Measurements from ENCODE around the gene GKAP1. TPM values are rescaled to one million over a fixed set of nuclear protein-coding genes. Genes with fewer than 3 reads are reported as not detected.

Gene GKAP1
- total RNA-seq, 1 experiment from 2014 or later: 6.2 TPM

DNA sequence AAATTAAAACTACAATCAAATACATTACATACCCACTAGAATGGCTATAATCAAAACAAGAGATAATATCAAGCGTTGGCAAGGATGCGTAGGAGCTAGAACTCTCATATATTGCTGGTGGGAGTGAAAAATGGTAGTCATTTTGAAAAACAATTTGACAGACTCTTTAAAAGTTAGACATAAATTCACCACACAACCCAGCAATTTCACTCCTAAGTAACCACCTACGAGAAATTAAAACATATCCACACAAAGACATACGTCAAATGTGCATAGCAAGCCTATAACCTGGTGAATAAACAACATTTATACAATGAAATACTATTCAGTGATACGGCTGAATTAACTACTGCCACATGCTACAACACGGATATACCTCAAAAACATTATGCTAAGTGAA, 44.7 kb downstream of the GKAP1 start:
- Mint-ChIP-seq H3K36me3 (ENCODE audit: insufficient read depth in 1 of 3, low read depth in 3 of 3) (no peaks in the 10 kb centered on the region), H3K4me3 (no peak overlapping the region), H3K4me1 (no peaks in the 10 kb centered on the region), H3K27ac (no peak overlapping the region), H3K27me3 (ENCODE audit: low read depth) (no peaks in the 10 kb centered on the region), H3K9me3 (no peaks in the 10 kb centered on the region)
- Histone ChIP-seq H4K20me1 (ENCODE audit: control insufficient read depth, insufficient read depth, insufficient read length) (no peaks in the 10 kb centered on the region), H3K27me3 (ENCODE audit: insufficient read depth, low read length) (no peaks in the 10 kb centered on the region), H3K4me2 (ENCODE audit: insufficient read depth, insufficient read length, low read length) (no peak overlapping the region), H2BK15ac (ENCODE audit: low read depth, low read length) (no peak overlapping the region), H3K9me3 (ENCODE audit: control insufficient read depth, low read depth, low read length) (no peaks in the 10 kb centered on the region), H3K23ac (ENCODE audit: insufficient read length, low read depth, low read length) (no peak overlapping the region), H3K79me1 (ENCODE audit: insufficient read depth, low read depth, low read length, poor library complexity, severe bottlenecking) (no peaks in the 10 kb centered on the region), H4K5ac (ENCODE audit: insufficient read length, low read depth, low read length) (no peak overlapping the region), H2BK12ac (ENCODE audit: insufficient read length, low read depth, low read length) (no peak overlapping the region), H2BK120ac (ENCODE audit: low read depth, low read length, poor library complexity, severe bottlenecking) (no peak overlapping the region), H4K91ac (ENCODE audit: insufficient read length, low read depth, low read length) (no peak overlapping the region), H3K23me2 (ENCODE audit: insufficient read length, low read depth, low read length, poor library complexity, severe bottlenecking) (no peaks in the 10 kb centered on the region), H2BK5ac (ENCODE audit: insufficient read length, low read length) (no peak overlapping the region), H4K8ac (replicated peaks; ENCODE audit: insufficient read length, low read depth, low read length) (no peak overlapping the region), H3K56ac (ENCODE audit: insufficient read length, low read depth, low read length) (no peak overlapping the region), H3K4ac (ENCODE audit: low read depth, low read length) (no peak overlapping the region), H3K9ac (ENCODE audit: extremely low read depth, insufficient read length, low read length) (no peak overlapping the region), H3K14ac (ENCODE audit: insufficient read depth, low read length) (no peak overlapping the region), H3K27ac (ENCODE audit: insufficient read length, low read depth, low read length) (no peak overlapping the region), H2AK5ac (ENCODE audit: insufficient read length, low read length) (no peak overlapping the region), H3T11ph (ENCODE audit: low read length) (no peak overlapping the region), H2AFZ (ENCODE audit: low read length) (no peak overlapping the region), H2BK20ac (ENCODE audit: low read depth, low read length, poor library complexity, severe bottlenecking) (no peak overlapping the region), H3K79me2 (ENCODE audit: insufficient read depth, low read length) (no peaks in the 10 kb centered on the region), H3K18ac (ENCODE audit: insufficient read length, low read depth, low read length) (no peak overlapping the region), H3K4me1 (ENCODE audit: insufficient read depth, low read length) (no peaks in the 10 kb centered on the region)
- no CpG with 5 or more reads among the region's 6 CpGs for WGBS (ENCODE audit: extremely low coverage, insufficient read length, low lambda C conversion rate)
- TF ChIP-seq, protein P1, sequence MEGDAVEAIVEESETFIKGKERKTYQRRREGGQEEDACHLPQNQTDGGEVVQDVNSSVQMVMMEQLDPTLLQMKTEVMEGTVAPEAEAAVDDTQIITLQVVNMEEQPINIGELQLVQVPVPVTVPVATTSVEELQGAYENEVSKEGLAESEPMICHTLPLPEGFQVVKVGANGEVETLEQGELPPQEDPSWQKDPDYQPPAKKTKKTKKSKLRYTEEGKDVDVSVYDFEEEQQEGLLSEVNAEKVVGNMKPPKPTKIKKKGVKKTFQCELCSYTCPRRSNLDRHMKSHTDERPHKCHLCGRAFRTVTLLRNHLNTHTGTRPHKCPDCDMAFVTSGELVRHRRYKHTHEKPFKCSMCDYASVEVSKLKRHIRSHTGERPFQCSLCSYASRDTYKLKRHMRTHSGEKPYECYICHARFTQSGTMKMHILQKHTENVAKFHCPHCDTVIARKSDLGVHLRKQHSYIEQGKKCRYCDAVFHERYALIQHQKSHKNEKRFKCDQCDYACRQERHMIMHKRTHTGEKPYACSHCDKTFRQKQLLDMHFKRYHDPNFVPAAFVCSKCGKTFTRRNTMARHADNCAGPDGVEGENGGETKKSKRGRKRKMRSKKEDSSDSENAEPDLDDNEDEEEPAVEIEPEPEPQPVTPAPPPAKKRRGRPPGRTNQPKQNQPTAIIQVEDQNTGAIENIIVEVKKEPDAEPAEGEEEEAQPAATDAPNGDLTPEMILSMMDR (conservative IDR thresholded peaks at IDR 0.05): no peak
- no peak for DNase-seq

Measured in H9 (cell line).